ENCODE results near the gene RNF215. TPM values are rescaled to one million over a fixed set of nuclear protein-coding genes. Genes with fewer than 3 reads are reported as not detected.

The RNF215 gene
- total RNA-seq, 2 experiments from 2014 or later = 4.6 to 4.9 TPM

- Mint-ChIP-seq H3K27ac (peak overlapping the region; percentile 99), H3K36me3 (ENCODE audit: low read depth) (peaks cover 73% of the 10 kb centered on the region)
- no peaks in the 10 kb centered on the region for H3K9me3 ChIP-seq (ENCODE audit: control insufficient read depth in 1 of 2, insufficient read depth in 1 of 2, low read length in 2 of 2)
These were observed 32.6 kb downstream of the RNF215 start for GRCh38 chr22:30354644-30355043.

GRCh38 chr22:30351226-30351625, 36.0 kb downstream of the RNF215 start:
- ATAC-seq (ENCODE audit: poor library complexity) = no peak
- Mint-ChIP-seq H3K4me1 (ENCODE audit: low read depth) (peaks cover 76% of the 10 kb centered on the region), H3K36me3 (ENCODE audit: low read depth) (peaks cover 98% of the 10 kb centered on the region)

More at GRCh38 chr22:30354644-30355043, 32.6 kb downstream of the RNF215 start:
- Histone ChIP-seq H3K27me3 (ENCODE audit: control insufficient read depth in 1 of 2, insufficient read depth in 2 of 2, low read length in 2 of 2) (no peaks in the 10 kb centered on the region), H3K36me3 (ENCODE audit: insufficient read depth, low read length) (peaks cover 50% of the 10 kb centered on the region), H3K4me1 (ENCODE audit: insufficient read depth, low read length) (peaks cover 67% of the 10 kb centered on the region), H3K27ac (ENCODE audit: low read depth in 1 of 2, low read length in 2 of 2) (no peak overlapping the region), H3K4me3 (ENCODE audit: low read length) (no peak overlapping the region)
- no peaks in the 10 kb centered on the region for H3K9me3 Mint-ChIP-seq
- peaks cover 71% of the 10 kb centered on the region for H3K4me1 Mint-ChIP-seq (ENCODE audit: low read depth)
- H3K4me3 Mint-ChIP-seq = peak overlapping the region; percentile 100
- CTCF ChIA-PET = interaction anchor here (1.9 to 3.3 kb wide), 2 partner anchors 33 to 67 kb away, joined by 7 to 12 read pairs; partner anchors contain the start of gene RNF215
- H3K27me3 Mint-ChIP-seq = no peaks in the 10 kb centered on the region
- POLR2A ChIA-PET = interaction anchor here (1.4 to 2.2 kb wide), 2 partner anchors 49 to 66 kb away, joined by 5 to 10 read pairs; no protein-coding TSS in a partner anchor
- no peak for TF ChIP-seq CTCF (IDR thresholded peaks at IDR 0.05)
- no peak for ATAC-seq (ENCODE audit: poor library complexity)
- intact Hi-C loops (cut with DNase I, micrococcal nuclease) = no loop called here
- no peak for DNase-seq

GRCh38 chr22:30348809-30349208, 38.4 kb downstream of the RNF215 start:
- no peak for DNase-seq
- CTCF ChIA-PET = interaction anchor here (1.8 kb wide), 1 partner anchor 61 kb away, joined by 5 read pairs; no protein-coding TSS in a partner anchor
- ATAC-seq (ENCODE audit: poor library complexity) = no peak
- H3K27ac ChIP-seq (ENCODE audit: low read depth in 1 of 2, low read length in 2 of 2) = no peak overlapping the region
- no peaks in the 10 kb centered on the region for H3K27me3 ChIP-seq (ENCODE audit: control insufficient read depth in 1 of 2, insufficient read depth in 2 of 2, low read length in 2 of 2)
- peaks cover 67% of the 10 kb centered on the region for H3K4me1 Mint-ChIP-seq (ENCODE audit: low read depth)
- H3K9me3 Mint-ChIP-seq = no peaks in the 10 kb centered on the region
- TF ChIP-seq CTCF (IDR thresholded peaks at IDR 0.05) = no peak
- intact Hi-C loops (cut with DNase I, micrococcal nuclease) = no loop called here
- H3K27ac Mint-ChIP-seq = peak overlapping the region; percentile 49
- H3K36me3 ChIP-seq (ENCODE audit: insufficient read depth, low read length) = peaks cover 95% of the 10 kb centered on the region
- no peaks in the 10 kb centered on the region for H3K9me3 ChIP-seq (ENCODE audit: control insufficient read depth in 1 of 2, insufficient read depth in 1 of 2, low read length in 2 of 2)
- H3K27me3 Mint-ChIP-seq = no peaks in the 10 kb centered on the region
- H3K4me3 ChIP-seq (ENCODE audit: low read length) = no peak overlapping the region
- H3K4me1 ChIP-seq (ENCODE audit: insufficient read depth, low read length) = peaks cover 76% of the 10 kb centered on the region
- H3K36me3 Mint-ChIP-seq (ENCODE audit: low read depth) = peaks cover 99% of the 10 kb centered on the region
- POLR2A ChIA-PET = interaction anchor here (1.2 kb wide), 1 partner anchor 21 kb away, joined by 4 read pairs; the partner anchor contains the start of gene TBC1D10A
- peak overlapping the region; percentile 25 for H3K4me3 Mint-ChIP-seq

More at GRCh38 chr22:30351226-30351625, 36.0 kb downstream of the RNF215 start:
- Mint-ChIP-seq H3K27me3 (no peaks in the 10 kb centered on the region), H3K27ac (peak overlapping the region; percentile 47), H3K9me3 (no peaks in the 10 kb centered on the region), H3K4me3 (peak overlapping the region; percentile 34)
- Histone ChIP-seq H3K27ac (ENCODE audit: low read depth in 1 of 2, low read length in 2 of 2) (no peak overlapping the region), H3K4me3 (ENCODE audit: low read length) (no peak overlapping the region), H3K36me3 (ENCODE audit: insufficient read depth, low read length) (peaks cover 81% of the 10 kb centered on the region), H3K27me3 (ENCODE audit: control insufficient read depth in 1 of 2, insufficient read depth in 2 of 2, low read length in 2 of 2) (no peaks in the 10 kb centered on the region), H3K9me3 (ENCODE audit: control insufficient read depth in 1 of 2, insufficient read depth in 1 of 2, low read length in 2 of 2) (no peaks in the 10 kb centered on the region), H3K4me1 (ENCODE audit: insufficient read depth, low read length) (peaks cover 83% of the 10 kb centered on the region)
- POLR2A ChIA-PET = interaction anchor here (1.2 kb wide), 1 partner anchor 44 kb away, joined by 3 read pairs; no protein-coding TSS in a partner anchor
- no peak for DNase-seq
- CTCF ChIA-PET = no interaction called here
- intact Hi-C loops (cut with DNase I, micrococcal nuclease) = no loop called here
- no peak for TF ChIP-seq CTCF (IDR thresholded peaks at IDR 0.05)

All from CD4-positive, alpha-beta T cell (primary cell).